GM12801 (cell line): ENCODE results near the gene MKI67.

ENCODE experiments used
- TF ChIP-seq, protein P1 (sequence below): IDR thresholded peaks from one replicate; pipeline ENCODE4 v1.5.1; 2011; ENCODE audit warnings: control low read depth; ENCODE audit not compliant: insufficient read length; ENCODE audit errors: extremely low read depth

The MKI67 gene, protein sequence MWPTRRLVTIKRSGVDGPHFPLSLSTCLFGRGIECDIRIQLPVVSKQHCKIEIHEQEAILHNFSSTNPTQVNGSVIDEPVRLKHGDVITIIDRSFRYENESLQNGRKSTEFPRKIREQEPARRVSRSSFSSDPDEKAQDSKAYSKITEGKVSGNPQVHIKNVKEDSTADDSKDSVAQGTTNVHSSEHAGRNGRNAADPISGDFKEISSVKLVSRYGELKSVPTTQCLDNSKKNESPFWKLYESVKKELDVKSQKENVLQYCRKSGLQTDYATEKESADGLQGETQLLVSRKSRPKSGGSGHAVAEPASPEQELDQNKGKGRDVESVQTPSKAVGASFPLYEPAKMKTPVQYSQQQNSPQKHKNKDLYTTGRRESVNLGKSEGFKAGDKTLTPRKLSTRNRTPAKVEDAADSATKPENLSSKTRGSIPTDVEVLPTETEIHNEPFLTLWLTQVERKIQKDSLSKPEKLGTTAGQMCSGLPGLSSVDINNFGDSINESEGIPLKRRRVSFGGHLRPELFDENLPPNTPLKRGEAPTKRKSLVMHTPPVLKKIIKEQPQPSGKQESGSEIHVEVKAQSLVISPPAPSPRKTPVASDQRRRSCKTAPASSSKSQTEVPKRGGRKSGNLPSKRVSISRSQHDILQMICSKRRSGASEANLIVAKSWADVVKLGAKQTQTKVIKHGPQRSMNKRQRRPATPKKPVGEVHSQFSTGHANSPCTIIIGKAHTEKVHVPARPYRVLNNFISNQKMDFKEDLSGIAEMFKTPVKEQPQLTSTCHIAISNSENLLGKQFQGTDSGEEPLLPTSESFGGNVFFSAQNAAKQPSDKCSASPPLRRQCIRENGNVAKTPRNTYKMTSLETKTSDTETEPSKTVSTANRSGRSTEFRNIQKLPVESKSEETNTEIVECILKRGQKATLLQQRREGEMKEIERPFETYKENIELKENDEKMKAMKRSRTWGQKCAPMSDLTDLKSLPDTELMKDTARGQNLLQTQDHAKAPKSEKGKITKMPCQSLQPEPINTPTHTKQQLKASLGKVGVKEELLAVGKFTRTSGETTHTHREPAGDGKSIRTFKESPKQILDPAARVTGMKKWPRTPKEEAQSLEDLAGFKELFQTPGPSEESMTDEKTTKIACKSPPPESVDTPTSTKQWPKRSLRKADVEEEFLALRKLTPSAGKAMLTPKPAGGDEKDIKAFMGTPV (N-terminal part only)

DNA sequence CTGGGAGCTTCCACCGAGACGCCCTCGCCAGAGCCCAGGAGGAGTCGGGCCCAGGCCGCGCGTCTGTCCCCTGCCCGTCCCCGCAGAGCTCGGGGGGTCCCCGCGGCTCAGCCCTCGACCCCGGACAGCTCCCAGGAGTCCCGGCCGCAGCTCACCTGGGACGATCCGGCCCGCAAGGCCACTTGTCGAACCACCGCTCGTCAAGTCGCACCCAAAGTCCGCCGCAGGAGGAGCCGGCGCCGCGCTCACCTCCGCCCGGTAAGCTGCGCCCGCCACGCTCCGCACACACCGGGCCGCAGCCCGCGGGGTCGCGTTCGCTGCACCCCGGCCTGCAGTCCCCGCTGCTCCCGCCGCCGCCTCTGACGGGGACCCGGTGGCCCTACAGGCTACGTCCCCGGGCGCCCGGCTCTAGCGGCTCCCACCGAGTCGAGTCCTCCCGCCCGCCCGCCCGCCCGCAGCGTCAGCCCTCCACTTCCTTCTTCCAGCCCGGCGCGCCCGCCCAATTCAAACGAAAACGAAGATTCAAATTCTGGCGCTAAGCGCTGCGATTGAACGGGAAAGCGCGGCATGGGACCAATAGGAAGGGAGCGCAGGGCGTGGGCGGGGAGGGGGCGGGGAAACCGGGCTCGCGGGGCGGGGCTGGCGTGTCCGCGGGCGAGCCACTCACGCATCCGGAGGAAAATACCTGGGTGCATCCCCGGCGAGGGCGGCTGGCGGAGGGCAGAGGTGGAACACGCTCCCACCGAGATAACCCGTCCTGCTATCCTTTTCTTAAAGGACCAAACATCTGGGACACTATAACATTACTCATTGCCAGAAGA lies at the start of gene MKI67:
TSS of gene MKI67 (minus strand) at position 480 of the 821 bp plus-strand sequence. CDS start 756 bp downstream, outside the sequence.
- TF ChIP-seq, protein P1, sequence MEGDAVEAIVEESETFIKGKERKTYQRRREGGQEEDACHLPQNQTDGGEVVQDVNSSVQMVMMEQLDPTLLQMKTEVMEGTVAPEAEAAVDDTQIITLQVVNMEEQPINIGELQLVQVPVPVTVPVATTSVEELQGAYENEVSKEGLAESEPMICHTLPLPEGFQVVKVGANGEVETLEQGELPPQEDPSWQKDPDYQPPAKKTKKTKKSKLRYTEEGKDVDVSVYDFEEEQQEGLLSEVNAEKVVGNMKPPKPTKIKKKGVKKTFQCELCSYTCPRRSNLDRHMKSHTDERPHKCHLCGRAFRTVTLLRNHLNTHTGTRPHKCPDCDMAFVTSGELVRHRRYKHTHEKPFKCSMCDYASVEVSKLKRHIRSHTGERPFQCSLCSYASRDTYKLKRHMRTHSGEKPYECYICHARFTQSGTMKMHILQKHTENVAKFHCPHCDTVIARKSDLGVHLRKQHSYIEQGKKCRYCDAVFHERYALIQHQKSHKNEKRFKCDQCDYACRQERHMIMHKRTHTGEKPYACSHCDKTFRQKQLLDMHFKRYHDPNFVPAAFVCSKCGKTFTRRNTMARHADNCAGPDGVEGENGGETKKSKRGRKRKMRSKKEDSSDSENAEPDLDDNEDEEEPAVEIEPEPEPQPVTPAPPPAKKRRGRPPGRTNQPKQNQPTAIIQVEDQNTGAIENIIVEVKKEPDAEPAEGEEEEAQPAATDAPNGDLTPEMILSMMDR: no peak

DNA sequence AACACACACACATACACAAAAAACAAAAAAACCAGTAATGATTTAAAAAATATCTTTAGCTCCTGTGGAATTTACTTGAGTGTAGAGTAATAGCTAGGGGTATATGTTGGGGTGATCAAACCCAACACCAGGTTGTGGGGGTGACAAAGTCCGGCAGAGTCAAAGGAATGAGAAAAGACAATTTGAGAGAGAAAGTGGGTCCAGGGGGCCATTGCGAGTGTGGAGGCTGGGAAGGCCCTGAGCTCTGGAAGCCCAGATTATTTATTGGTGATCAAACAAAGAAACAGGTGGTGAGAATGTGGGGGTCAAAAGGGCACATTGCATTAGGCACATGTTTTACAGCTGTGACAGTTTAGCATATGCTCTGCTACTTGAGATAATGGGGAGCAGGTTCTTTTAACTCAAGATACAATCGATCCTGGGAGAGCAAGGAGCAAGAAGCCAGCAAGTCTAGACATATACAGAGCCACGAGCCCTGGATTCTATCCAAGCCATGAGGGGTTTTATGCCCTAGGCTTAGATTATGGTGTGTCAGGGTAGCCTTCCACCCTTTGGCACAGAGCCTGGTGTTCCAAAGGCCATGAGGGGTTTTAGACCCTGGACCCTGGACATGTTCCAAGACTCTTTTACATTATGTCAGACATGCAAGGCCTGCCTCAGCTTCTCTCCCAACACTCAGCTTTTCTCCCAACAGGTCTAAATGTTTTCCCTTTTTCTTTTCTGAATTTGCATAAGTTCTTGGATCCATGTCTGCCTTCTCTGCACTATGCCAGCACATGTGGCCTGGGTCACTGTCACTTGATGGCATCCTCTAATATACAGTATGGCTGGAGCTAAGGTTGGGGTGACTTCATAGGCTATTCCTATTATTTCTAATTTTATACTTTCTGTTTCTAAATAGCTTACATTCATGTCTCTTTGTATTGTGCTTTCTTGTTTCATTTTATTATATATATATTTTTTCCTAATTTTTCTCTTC lies 48.6 kb upstream of the MKI67 start:
- TF ChIP-seq, protein P1: no peak

DNA sequence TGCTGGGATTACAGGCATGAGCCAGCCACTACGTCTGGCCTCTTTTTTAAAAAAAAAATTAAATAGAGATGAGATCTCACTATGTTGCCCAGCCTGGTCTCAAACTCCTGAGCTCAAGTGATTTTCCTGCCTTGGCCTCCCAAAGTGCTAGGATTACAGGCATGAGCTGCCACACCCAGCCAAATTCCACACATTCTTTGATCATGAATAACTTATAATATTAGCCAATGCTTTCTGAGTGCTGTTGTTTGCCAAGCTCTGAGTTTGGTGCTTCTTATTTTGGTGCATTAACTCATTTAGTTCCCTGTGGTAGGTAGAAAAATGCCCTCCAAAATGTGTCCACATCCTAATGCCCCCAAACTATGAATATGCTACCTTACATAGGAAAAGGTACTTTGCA lies 47.2 kb upstream of the MKI67 start:
- TF ChIP-seq, protein P1: no peak

DNA sequence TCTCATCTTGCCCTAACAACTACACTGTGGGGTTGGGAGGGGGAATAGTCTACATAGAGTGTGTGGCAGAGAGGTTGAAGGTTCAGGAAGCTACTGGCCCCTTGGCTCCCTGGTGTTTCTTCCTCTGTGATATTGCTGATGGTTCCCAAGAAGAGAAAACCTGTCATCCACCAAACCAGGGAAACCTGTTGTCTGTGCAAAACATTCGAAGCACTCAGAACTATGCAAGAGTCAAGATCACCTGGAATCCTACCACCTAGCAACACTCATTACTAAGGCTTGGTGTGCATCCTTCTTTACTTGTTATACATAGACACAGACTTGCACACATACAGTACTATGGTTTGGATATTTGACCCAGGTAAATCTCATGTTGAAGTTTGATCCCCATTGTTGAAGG lies 46.5 kb upstream of the MKI67 start:
- TF ChIP-seq, protein P1: no peak

DNA sequence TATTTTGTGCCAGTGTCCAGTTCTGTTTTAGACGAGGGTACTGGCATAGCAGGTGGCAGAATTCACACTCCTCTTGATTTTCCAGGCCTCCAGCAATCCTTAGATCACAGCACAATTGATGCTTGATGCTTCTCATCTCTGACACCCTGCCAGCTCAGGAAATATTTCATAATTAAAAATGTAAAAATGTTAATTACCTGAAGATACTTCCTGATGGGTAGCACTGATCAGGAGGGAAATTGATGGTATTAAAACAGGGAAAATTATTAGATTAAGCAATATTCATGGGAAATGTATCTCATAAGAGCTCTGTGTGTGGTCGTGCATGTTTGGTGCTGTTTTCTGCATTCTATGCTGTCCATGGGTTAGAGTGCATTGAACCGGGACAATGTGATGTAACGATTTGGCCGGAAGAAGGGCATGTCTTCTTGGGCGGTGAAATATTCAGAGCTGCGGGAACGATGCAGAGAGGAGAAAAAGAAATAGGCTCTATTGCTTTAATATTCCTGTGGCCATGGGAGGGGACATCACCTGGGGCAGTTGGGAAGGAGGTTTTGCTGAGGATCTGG lies 43.7 kb upstream of the MKI67 start:
- TF ChIP-seq, protein P1: no peak
